Loucy (cell line): Measurements from ENCODE around the gene NCOA7.

ENCODE experiments used
- CTCF ChIP-seq: fragments of 200-600 bp; sonication (generic); conservative IDR thresholded peaks from 2 replicates; pipeline ENCODE4 v1.5.1; 2014; ENCODE audit warnings: mild to moderate bottlenecking, antibody characterized with exemption, low read length
- EZH2phosphoT487 ChIP-seq: fragments of 200-600 bp; IDR thresholded peaks from 2 replicates; pipeline ENCODE4 v1.6.1; 2018; ENCODE audit warnings: antibody characterized with exemption, mild to moderate bottlenecking, moderate library complexity, borderline replicate concordance

GRCh38 chr6:125773387-125774341, 17.1 kb upstream of the NCOA7 start:
- TF ChIP-seq CTCF (no peak), EZH2phosphoT487 (no peak)
